C4-2B (cell line): ENCODE results near the gene KIAA1143.

Experiments
- CTCF ChIP-seq: fragments of 450-650 bp; conservative IDR thresholded peaks from 2 replicates; pipeline ENCODE4 v1.5.1; 2017; ENCODE audit warnings: mild to moderate bottlenecking
- ZFX ChIP-seq: fragments of 450-650 bp; IDR thresholded peaks from 2 replicates; pipeline ENCODE4 v1.6.1; 2017

- no peak; the same call in none of the 2 replicates for TF ChIP-seq CTCF
- TF ChIP-seq ZFX: no peak
These were observed 48.9 kb downstream of the KIAA1143 start, which contains the start of gene ZNF502 for GRCh38 chr3:44712455-44713075.
